Lung (tissue), 12 donors: ENCODE data around the gene TTC9B. TPM values are rescaled to one million over a fixed set of nuclear protein-coding genes. Genes with fewer than 3 reads are reported as not detected.
A peak's percentile ranks its signal among the peaks of the same experiment; 100 is the strongest.

Experiments used
- ATAC-seq: fragments of 200-7000 bp; cut with Tn5 transposase; one replicate; pipeline ENCODE4 v1.9.1; 2020; ENCODE audit warnings: moderate number of reproducible peaks; ENCODE audit not compliant: insufficient read depth, low FRiP score
- DNase-seq, 3 donors: peaks; one replicate each; pipeline ENCODE4 v3.0.0-alpha.2; 2013 to 2017
- H3K27ac ChIP-seq, 2 donors: one replicate each; pipeline ENCODE4 v1.5.1; 2013; ENCODE audit warnings: mild to moderate bottlenecking in 2 of 2, moderate library complexity in 2 of 2, control low read depth in 1 of 2, inconsistent platforms in 1 of 2, low read depth in 1 of 2, low read length in 1 of 2
- H3K27me3 ChIP-seq, 3 donors: one replicate each; pipeline ENCODE4 v1.5.1; 2013; ENCODE audit warnings: low read length in 2 of 3; ENCODE audit not compliant: control insufficient read depth in 3 of 3, insufficient read depth in 3 of 3
- H3K36me3 ChIP-seq, 4 donors: one replicate each; pipeline ENCODE4 v1.5.1; 2013; ENCODE audit warnings: low read length in 4 of 4, mild to moderate bottlenecking in 1 of 4, moderate library complexity in 1 of 4; ENCODE audit not compliant: control insufficient read depth in 4 of 4, insufficient read depth in 4 of 4
- H3K4me1 ChIP-seq, 5 donors: one replicate each; pipeline ENCODE4 v1.5.1; 2013; ENCODE audit warnings: low read length in 5 of 5, mild to moderate bottlenecking in 2 of 5, moderate library complexity in 1 of 5; ENCODE audit not compliant: control insufficient read depth in 5 of 5, insufficient read depth in 5 of 5
- H3K4me3 ChIP-seq: one replicate; pipeline ENCODE4 v1.5.1; 2013; ENCODE audit warnings: mild to moderate bottlenecking, control low read depth, moderate library complexity
- H3K9ac ChIP-seq, 2 donors: one replicate each; pipeline ENCODE4 v1.5.1; 2013; ENCODE audit warnings: low read length in 2 of 2, control low read depth in 1 of 2; ENCODE audit not compliant: insufficient read depth in 1 of 2
- H3K9me3 ChIP-seq, 4 donors: one replicate each; pipeline ENCODE4 v1.5.1; 2013; ENCODE audit warnings: low read length in 3 of 4, mild to moderate bottlenecking in 1 of 4, moderate library complexity in 1 of 4; ENCODE audit not compliant: control insufficient read depth in 4 of 4, insufficient read depth in 3 of 4
- WGBS, 2 donors: extraction: QIAGEN DNeasy Blood & Tissue Kit; methylation state at CpG; one replicate each; pipeline ENCODE4 v1.1.7; 2013; 5-methylcytosine and 5-hydroxymethylcytosine counted together
- polyA plus RNA-seq, 2 donors: library from polyadenylated mRNA; stranded (reverse); fragments of 200-250 nt; gene quantifications; one replicate each; pipeline ENCODE4 v1.2.1, GENCODE V29; 2013
- total RNA-seq, 2 donors: library from RNA; depleted of rRNA in 1 of 2; stranded (reverse); fragments of >200 nt in 1 of 2; gene quantifications; one replicate each; pipeline ENCODE4 v1.2.1, GENCODE V29; 2014 to 2021
- TF ChIP-seq, protein P1 (sequence below): IDR thresholded peaks from 2 replicates; pipeline ENCODE4 v1.5.1; 2012; ENCODE audit warnings: mild to moderate bottlenecking; ENCODE audit errors: control extremely low read depth, extremely low read depth
- donor health status: control.
- donor health status: control.
- donor health status: Bipolar disorder and iron deficiency.
- donor health status: healthy.
- donor health status: DM: yes; HTN: yes; CAD: no.

Gene TTC9B
- total and polyA plus RNA-seq, 4 donors, result not detected

DNA sequence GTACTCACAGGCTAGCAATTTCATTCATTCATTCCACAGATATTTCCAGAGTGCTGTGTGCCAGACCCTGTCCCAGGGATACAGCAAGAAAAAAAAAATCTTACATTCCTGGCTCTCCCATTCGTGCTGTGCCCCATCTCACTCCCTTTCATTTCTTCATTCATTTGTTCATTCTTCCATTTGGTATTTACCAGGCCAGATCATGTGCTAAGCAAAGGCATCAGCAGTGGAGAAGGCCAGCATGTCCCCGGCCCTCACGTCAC is 24.7 kb downstream of the TTC9B start:
- 87 to 96% methylated on average over 3 of the region's 3 CpGs for WGBS, 2 donors
- Histone ChIP-seq H3K4me3 (no peak overlapping the region), H3K9ac (no peak overlapping the region), H3K9me3 (no peaks in the 10 kb centered on the region), H3K4me1 (peaks cover 0 to 12% (median 0%) of the 10 kb centered on the region in 5 donors), H3K27ac (no peak overlapping the region), H3K36me3 (peaks cover 0 to 4% (median 2%) of the 10 kb centered on the region in 4 donors), H3K27me3 (no peaks in the 10 kb centered on the region)
- TF ChIP-seq, protein P1, sequence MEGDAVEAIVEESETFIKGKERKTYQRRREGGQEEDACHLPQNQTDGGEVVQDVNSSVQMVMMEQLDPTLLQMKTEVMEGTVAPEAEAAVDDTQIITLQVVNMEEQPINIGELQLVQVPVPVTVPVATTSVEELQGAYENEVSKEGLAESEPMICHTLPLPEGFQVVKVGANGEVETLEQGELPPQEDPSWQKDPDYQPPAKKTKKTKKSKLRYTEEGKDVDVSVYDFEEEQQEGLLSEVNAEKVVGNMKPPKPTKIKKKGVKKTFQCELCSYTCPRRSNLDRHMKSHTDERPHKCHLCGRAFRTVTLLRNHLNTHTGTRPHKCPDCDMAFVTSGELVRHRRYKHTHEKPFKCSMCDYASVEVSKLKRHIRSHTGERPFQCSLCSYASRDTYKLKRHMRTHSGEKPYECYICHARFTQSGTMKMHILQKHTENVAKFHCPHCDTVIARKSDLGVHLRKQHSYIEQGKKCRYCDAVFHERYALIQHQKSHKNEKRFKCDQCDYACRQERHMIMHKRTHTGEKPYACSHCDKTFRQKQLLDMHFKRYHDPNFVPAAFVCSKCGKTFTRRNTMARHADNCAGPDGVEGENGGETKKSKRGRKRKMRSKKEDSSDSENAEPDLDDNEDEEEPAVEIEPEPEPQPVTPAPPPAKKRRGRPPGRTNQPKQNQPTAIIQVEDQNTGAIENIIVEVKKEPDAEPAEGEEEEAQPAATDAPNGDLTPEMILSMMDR, result no peak
- ATAC-seq, result no peak
- DNase-seq, result no peak

DNA sequence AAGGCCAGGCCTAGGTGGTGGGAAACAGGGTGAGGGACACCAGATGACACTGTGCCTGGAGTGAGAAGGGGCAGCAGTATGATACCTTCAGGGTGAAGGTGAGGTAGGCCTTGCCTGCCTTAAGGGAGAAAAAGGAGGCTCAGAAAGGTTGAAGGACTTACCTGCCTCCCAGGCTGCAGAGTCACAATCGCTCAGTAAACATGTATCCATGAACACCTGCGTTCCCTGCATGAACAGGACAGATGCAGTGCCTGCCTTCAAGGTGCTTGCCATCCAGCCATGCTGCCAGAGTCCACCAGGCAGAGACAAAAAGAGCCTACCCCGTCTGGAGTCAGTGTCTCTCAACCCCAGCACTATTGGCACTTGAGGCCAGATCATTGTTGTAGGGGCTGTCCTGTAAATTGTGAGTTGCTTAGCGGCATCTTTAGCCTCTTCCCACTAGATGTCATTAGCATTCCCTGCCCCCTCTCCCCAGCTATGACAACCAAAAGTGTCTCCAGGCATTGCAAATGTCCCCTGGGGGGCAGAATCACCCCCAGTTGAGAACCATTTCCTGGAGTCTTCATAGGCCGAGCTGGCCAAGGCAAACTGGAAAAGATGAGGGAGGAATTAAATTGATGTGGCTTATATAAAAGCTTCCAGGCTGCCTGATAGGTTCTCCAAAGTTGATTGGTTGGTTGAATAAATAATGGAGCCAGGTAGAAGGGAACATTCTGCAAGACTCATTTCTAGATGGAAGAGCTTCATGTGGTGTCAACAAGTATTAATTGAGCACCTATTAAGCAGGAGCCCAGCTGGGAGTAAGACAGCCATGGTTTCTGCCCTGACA is 25.2 kb downstream of the TTC9B start:
- H3K9me3 ChIP-seq, result no peaks in the 10 kb centered on the region
- TF ChIP-seq, protein P1, result no peak
- ATAC-seq, result no peak
- no peak overlapping the region for H3K9ac ChIP-seq
- H3K4me1 ChIP-seq, result peaks cover 0 to 12% (median 0%) of the 10 kb centered on the region in 5 donors
- no peaks in the 10 kb centered on the region for H3K27me3 ChIP-seq
- DNase-seq, result peak in 1 of 3 donors; percentile 6
- no peak overlapping the region for H3K27ac ChIP-seq
- WGBS, 2 donors, result 88% methylated on average over 5 of the region's 5 CpGs
- H3K4me3 ChIP-seq, result no peak overlapping the region
- H3K36me3 ChIP-seq, result peaks cover 0 to under 1% (median 0%) of the 10 kb centered on the region in 4 donors

DNA sequence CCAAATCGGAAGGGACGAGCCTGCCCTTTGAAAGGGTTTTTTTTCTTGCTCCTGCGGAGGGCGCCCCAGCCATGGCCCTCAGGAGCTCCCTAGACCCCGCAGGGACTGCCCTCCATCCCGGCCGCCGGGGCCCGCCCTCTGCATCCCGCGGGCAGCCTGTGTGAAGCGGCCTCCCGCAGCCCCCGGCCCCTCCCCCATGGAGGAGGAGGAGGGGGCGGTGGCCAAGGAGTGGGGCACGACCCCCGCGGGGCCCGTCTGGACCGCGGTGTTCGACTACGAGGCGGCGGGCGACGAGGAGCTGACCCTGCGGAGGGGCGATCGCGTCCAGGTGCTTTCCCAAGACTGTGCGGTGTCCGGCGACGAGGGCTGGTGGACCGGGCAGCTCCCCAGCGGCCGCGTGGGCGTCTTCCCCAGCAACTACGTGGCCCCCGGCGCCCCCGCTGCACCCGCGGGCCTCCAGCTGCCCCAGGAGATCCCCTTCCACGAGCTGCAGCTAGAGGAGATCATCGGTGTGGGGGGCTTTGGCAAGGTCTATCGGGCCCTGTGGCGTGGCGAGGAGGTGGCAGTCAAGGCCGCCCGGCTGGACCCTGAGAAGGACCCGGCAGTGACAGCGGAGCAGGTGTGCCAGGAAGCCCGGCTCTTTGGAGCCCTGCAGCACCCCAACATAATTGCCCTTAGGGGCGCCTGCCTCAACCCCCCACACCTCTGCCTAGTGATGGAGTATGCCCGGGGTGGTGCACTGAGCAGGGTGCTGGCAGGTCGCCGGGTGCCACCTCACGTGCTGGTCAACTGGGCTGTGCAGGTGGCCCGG is 26.1 kb downstream of the TTC9B start:
- peaks cover 0 to 12% (median 0%) of the 10 kb centered on the region in 5 donors for H3K4me1 ChIP-seq
- no peaks in the 10 kb centered on the region for H3K9me3 ChIP-seq
- no peaks in the 10 kb centered on the region for H3K27me3 ChIP-seq
- no peaks in the 10 kb centered on the region for H3K36me3 ChIP-seq
- WGBS, 2 donors, result 19 to 43% methylated on average over 28 to 62 of the region's 62 CpGs
- H3K27ac ChIP-seq, result no peak overlapping the region
- peak overlapping the region; percentile 89 for H3K4me3 ChIP-seq
- DNase-seq (peak; percentile 16 to 47 (median 30)), ATAC-seq (no peak)
- H3K9ac ChIP-seq, result peak overlapping the region in 1 of 2 donors; percentile 2
- TF ChIP-seq, protein P1, result no peak
